Tibial nerve (tissue), 4 donors: ENCODE data around the gene PDK4.

Experiments used
- EP300 ChIP-seq, 2 donors: sonication (generic); formaldehyde crosslinking; IDR thresholded peaks; one replicate each; pipeline ENCODE4 v1.6.1; 2017; ENCODE audit warnings: antibody characterized with exemption in 2 of 2, mild to moderate bottlenecking in 1 of 2
- POLR2A ChIP-seq, 2 donors: fragments of 450-650 bp; IDR thresholded peaks; one replicate each; pipeline ENCODE4 v1.6.1; 2017; ENCODE audit warnings: antibody characterized with exemption in 2 of 2, mild to moderate bottlenecking in 2 of 2, moderate library complexity in 2 of 2
- TF ChIP-seq, protein P1 (sequence below), 5 experiments: fragments of 200-600 bp in 3 of 5; fragments of 450-650 bp in 2 of 5; sonication (generic) in 3 of 5; IDR thresholded peaks; one replicate each; pipeline ENCODE4 v1.5.1; 2016 to 2019; ENCODE audit warnings: antibody characterized with exemption in 5 of 5, mild to moderate bottlenecking in 3 of 5, moderate library complexity in 2 of 5

DNA sequence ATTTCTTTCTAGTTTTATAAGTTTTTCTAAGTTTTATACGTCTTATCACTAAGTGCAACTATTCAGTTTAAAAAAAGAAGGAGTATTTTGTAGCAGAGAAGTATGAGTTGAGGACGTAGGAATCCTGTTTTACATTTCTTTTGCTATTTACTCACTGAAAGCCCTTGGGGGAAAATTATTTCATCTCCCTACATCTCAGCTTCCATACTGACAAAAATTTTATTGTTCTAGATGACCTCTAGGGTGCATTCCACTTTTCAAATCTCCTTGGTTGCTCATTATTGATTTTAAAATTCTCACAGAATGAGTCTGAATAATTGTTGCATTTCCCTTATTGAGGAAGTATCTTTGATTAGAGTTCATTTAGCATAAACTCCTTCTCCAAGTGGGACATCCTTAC lies 14.9 kb upstream of the PDK4 start:
- TF ChIP-seq POLR2A (IDR thresholded peaks at IDR 0.05): no peak
- no peak for TF ChIP-seq EP300 (IDR thresholded peaks at IDR 0.05)
- TF ChIP-seq, protein P1, sequence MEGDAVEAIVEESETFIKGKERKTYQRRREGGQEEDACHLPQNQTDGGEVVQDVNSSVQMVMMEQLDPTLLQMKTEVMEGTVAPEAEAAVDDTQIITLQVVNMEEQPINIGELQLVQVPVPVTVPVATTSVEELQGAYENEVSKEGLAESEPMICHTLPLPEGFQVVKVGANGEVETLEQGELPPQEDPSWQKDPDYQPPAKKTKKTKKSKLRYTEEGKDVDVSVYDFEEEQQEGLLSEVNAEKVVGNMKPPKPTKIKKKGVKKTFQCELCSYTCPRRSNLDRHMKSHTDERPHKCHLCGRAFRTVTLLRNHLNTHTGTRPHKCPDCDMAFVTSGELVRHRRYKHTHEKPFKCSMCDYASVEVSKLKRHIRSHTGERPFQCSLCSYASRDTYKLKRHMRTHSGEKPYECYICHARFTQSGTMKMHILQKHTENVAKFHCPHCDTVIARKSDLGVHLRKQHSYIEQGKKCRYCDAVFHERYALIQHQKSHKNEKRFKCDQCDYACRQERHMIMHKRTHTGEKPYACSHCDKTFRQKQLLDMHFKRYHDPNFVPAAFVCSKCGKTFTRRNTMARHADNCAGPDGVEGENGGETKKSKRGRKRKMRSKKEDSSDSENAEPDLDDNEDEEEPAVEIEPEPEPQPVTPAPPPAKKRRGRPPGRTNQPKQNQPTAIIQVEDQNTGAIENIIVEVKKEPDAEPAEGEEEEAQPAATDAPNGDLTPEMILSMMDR (IDR thresholded peaks at IDR 0.05): no peak
